Hepatocyte (in vitro differentiated cells): Measurements from ENCODE around the gene KDM2A. TPM values are rescaled to one million over a fixed set of nuclear protein-coding genes. Genes with fewer than 3 reads are reported as not detected.

Experiments used
- DNase-seq: peaks from one replicate; pipeline ENCODE4 v3.0.0-alpha.2; 2016; ENCODE audit warnings: low spot score
- H2AFZ ChIP-seq: fragments of 200-600 bp; sonication (generic); 2 replicates; pipeline ENCODE4 v1.6.0; 2016; ENCODE audit warnings: antibody characterized with exemption, mild to moderate bottlenecking
- H3K27ac ChIP-seq: fragments of 200-600 bp; sonication (generic); 2 replicates; pipeline ENCODE4 v1.5.1; 2016; ENCODE audit warnings: mild to moderate bottlenecking
- H3K27me3 ChIP-seq: fragments of 200-600 bp; sonication (generic); 2 replicates; pipeline ENCODE4 v1.6.1; 2016
- H3K36me3 ChIP-seq: fragments of 200-600 bp; sonication (generic); replicated peaks from 2 replicates; pipeline ENCODE4 v1.5.1; 2016; ENCODE audit warnings: low read depth; ENCODE audit not compliant: insufficient read depth
- H3K4me1 ChIP-seq: fragments of 200-600 bp; sonication (generic); 2 replicates; pipeline ENCODE4 v1.5.1; 2016; ENCODE audit warnings: mild to moderate bottlenecking, moderate library complexity; ENCODE audit not compliant: insufficient read depth
- H3K4me2 ChIP-seq: fragments of 200-600 bp; sonication (generic); 2 replicates; pipeline ENCODE4 v1.6.0; 2016
- H3K4me3 ChIP-seq: fragments of 200-600 bp; sonication (generic); 2 replicates; pipeline ENCODE4 v1.5.1; 2016; ENCODE audit warnings: mild to moderate bottlenecking
- H3K79me2 ChIP-seq: fragments of 200-600 bp; sonication (generic); 2 replicates; pipeline ENCODE4 v1.6.0; 2017; ENCODE audit warnings: mild to moderate bottlenecking
- H3K9me2 ChIP-seq: fragments of 200-600 bp; sonication (generic); replicated peaks from 2 replicates; pipeline ENCODE4 v1.6.0; 2017; ENCODE audit warnings: mild to moderate bottlenecking; ENCODE audit not compliant: insufficient read depth
- H3K9me3 ChIP-seq: fragments of 200-600 bp; sonication (generic); 2 replicates; pipeline ENCODE4 v1.5.1; 2016; ENCODE audit warnings: low read depth, mild to moderate bottlenecking
- H4K20me1 ChIP-seq: fragments of 200-600 bp; sonication (generic); 2 replicates; pipeline ENCODE4 v1.6.0; 2016; ENCODE audit warnings: mild to moderate bottlenecking; ENCODE audit not compliant: insufficient read depth, poor library complexity, severe bottlenecking
- EZH2 ChIP-seq: fragments of 200-600 bp; sonication (generic); IDR thresholded peaks from 2 replicates; pipeline ENCODE4 v1.6.1; 2016; ENCODE audit warnings: antibody characterized with exemption, mild to moderate bottlenecking, borderline replicate concordance
- EZH2phosphoT487 ChIP-seq: fragments of 200-600 bp; sonication (generic); IDR thresholded peaks from one replicate; pipeline ENCODE4 v1.6.1; 2018; ENCODE audit warnings: antibody characterized with exemption, mild to moderate bottlenecking, low read depth, moderate library complexity; ENCODE audit not compliant: unreplicated experiment, severe bottlenecking
- WGBS: methylation state at CpG from one replicate; pipeline ENCODE4 v1.1.6; 2016; ENCODE audit warnings: low lambda C conversion rate; ENCODE audit errors: missing lambda C conversion rate; 5-methylcytosine and 5-hydroxymethylcytosine counted together
- polyA plus RNA-seq: library from polyadenylated mRNA; unstranded; fragments of >200 nt; fragmentation: Nextera tagmentation; extraction: Ambion mirVana; gene quantifications from 2 replicates; pipeline ENCODE4 v1.2.1, GENCODE V29; 2016
- total RNA-seq: library from RNA; depleted of rRNA; stranded (reverse); fragments of >200 nt; gene quantifications from 2 replicates; pipeline ENCODE4 v1.2.3, GENCODE V29; 2014
- TF ChIP-seq, protein P1 (sequence below): fragments of 200-600 bp; sonication (generic); IDR thresholded peaks from 2 replicates; pipeline ENCODE4 v1.5.1; 2016; ENCODE audit warnings: antibody characterized with exemption, mild to moderate bottlenecking; ENCODE audit not compliant: poor library complexity

Gene KDM2A
- total and polyA plus RNA-seq, 2 experiments from 2014 or later, result 18.7 to 51.2 TPM

DNA sequence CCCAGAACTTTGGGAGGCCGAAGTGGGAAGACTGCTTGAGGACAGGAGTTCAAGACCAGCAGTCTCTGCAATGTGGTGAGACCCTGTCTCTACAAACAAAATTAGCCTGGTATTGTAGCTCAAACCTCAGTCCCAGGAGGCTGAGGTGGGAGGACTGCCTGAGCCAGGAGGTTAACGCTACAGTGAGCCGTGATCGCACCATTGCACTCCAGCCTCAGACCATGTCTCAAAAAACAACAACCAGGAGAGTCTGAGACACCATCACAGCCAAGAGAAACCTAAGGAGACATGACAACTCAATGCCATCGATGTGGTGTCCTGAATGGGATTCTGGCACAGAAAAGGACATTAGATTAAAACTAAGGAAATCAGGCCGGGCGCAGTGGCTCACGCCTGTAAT, 28.3 kb upstream of the KDM2A start:
- no peaks in the 10 kb centered on the region for H4K20me1 ChIP-seq
- H2AFZ ChIP-seq, result no peak overlapping the region
- no peak overlapping the region for H3K4me2 ChIP-seq
- no peaks in the 10 kb centered on the region for H3K79me2 ChIP-seq
- H3K9me3 ChIP-seq, result no peaks in the 10 kb centered on the region
- no peak overlapping the region for H3K4me3 ChIP-seq
- H3K27me3 ChIP-seq, result no peaks in the 10 kb centered on the region
- 97% methylated on average over 8 of the region's 8 CpGs for WGBS
- H3K27ac ChIP-seq, result no peak overlapping the region
- no peaks in the 10 kb centered on the region for H3K9me2 ChIP-seq
- H3K4me1 ChIP-seq, result no peaks in the 10 kb centered on the region
- TF ChIP-seq EZH2phosphoT487 (no peak), EZH2 (no peak)
- TF ChIP-seq, protein P1, sequence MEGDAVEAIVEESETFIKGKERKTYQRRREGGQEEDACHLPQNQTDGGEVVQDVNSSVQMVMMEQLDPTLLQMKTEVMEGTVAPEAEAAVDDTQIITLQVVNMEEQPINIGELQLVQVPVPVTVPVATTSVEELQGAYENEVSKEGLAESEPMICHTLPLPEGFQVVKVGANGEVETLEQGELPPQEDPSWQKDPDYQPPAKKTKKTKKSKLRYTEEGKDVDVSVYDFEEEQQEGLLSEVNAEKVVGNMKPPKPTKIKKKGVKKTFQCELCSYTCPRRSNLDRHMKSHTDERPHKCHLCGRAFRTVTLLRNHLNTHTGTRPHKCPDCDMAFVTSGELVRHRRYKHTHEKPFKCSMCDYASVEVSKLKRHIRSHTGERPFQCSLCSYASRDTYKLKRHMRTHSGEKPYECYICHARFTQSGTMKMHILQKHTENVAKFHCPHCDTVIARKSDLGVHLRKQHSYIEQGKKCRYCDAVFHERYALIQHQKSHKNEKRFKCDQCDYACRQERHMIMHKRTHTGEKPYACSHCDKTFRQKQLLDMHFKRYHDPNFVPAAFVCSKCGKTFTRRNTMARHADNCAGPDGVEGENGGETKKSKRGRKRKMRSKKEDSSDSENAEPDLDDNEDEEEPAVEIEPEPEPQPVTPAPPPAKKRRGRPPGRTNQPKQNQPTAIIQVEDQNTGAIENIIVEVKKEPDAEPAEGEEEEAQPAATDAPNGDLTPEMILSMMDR, result no peak
- H3K36me3 ChIP-seq, result no peaks in the 10 kb centered on the region
- no peak for DNase-seq

DNA sequence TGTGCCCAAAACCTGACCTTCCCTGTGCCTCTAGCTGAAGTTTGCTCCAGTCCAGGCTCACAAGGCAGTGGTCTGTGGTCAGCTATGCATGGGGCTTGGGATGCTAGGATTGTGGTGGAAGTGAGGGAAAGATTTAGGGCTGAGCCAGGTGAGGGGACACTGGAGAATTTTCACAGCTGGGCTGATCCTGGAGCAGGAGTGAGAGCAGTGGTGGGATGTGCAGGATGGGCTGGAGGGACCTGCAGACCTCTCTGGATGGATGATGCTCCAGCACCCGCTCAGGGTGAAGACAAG, 23.9 kb upstream of the KDM2A start:
- no peak for TF ChIP-seq EZH2phosphoT487
- no peak for TF ChIP-seq EZH2
- TF ChIP-seq, protein P1, result no peak
- Histone ChIP-seq H3K4me3 (no peak overlapping the region), H3K27me3 (no peaks in the 10 kb centered on the region), H3K27ac (no peak overlapping the region), H4K20me1 (no peaks in the 10 kb centered on the region), H3K79me2 (no peaks in the 10 kb centered on the region), H3K4me2 (no peak overlapping the region), H2AFZ (no peak overlapping the region), H3K9me2 (no peaks in the 10 kb centered on the region), H3K9me3 (no peaks in the 10 kb centered on the region), H3K36me3 (no peaks in the 10 kb centered on the region), H3K4me1 (no peaks in the 10 kb centered on the region)
- WGBS, result 100% methylated on average over 1 of the region's 1 CpG
- DNase-seq, result no peak

DNA sequence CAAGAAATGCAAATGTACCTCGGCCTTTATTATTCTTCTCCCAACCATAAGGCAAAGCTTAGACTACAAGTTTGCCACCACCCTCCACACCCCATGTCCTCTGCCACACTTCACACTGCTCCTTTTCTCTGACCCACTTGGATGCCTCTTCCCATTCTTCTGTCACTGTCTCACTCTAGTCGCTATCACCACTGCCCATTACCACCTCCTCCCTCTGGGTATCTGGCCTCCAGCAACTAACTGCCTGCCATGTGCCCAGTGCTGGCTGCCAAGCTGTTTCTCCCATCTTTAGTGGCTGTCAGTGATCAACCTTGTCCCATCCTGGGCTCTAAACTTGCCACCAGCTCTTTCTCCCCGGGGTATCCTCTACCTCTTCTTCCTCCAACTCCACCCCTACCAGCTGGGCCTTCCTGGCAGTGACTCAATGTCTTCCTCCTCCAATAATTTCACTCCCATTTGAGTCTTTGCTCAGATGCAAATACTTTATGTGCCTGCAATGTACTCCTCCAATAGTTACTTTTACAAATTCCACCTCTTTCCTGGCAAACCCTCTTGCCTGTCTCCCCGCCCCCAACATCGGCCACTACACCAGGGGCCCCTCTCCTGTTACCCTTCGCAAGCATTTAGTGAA, 20.1 kb upstream of the KDM2A start:
- Histone ChIP-seq H3K9me2 (no peaks in the 10 kb centered on the region), H3K79me2 (no peaks in the 10 kb centered on the region), H3K9me3 (no peaks in the 10 kb centered on the region), H3K36me3 (no peaks in the 10 kb centered on the region), H4K20me1 (no peaks in the 10 kb centered on the region), H3K4me3 (no peak overlapping the region), H3K27me3 (no peaks in the 10 kb centered on the region), H3K4me1 (no peaks in the 10 kb centered on the region), H3K4me2 (no peak overlapping the region), H3K27ac (no peak overlapping the region), H2AFZ (no peak overlapping the region)
- DNase-seq, result no peak
- TF ChIP-seq, protein P1, result no peak
- no peak for TF ChIP-seq EZH2
- no peak for TF ChIP-seq EZH2phosphoT487
- 86% methylated on average over 6 of the region's 6 CpGs for WGBS
